D721Med (cell line): ENCODE data around the gene ABCA9.

Experiments used
- DNase-seq: peaks from one replicate; pipeline ENCODE4 v3.0.0; 2011; ENCODE audit warnings: low spot score; ENCODE audit not compliant: insufficient read length
- FAIRE-seq: peaks from 2 replicates; lab custom pipeline; 2011; peaks lifted over from hg19 to GRCh38; lab: Jason Lieb, UNC
- TF ChIP-seq, protein P1 (sequence below): IDR thresholded peaks from 2 replicates; pipeline ENCODE4 v1.5.1; 2012; ENCODE audit warnings: mild to moderate bottlenecking, control low read depth; ENCODE audit not compliant: insufficient read depth; ENCODE audit errors: missing control alignments

Gene ABCA9

DNA sequence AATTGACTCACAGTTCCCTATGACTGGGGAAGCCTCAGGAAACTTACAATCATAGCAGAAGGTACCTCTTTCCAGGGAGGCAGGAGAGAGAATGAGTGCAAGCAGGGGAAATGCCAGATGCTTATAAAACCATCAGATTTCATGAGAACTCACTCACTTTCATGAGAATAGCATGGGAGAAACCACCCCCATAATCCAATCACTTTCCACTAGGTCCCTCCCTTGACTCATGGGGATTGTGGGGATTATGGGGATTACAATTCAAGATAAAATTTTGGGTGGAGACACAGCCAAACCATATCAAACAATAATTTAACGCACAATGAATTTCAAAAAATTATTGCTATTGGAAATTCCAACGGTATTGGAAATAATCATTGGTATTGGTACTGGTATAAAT lies 15.1 kb downstream of the ABCA9 start:
- no peak for FAIRE-seq
- TF ChIP-seq, protein P1, sequence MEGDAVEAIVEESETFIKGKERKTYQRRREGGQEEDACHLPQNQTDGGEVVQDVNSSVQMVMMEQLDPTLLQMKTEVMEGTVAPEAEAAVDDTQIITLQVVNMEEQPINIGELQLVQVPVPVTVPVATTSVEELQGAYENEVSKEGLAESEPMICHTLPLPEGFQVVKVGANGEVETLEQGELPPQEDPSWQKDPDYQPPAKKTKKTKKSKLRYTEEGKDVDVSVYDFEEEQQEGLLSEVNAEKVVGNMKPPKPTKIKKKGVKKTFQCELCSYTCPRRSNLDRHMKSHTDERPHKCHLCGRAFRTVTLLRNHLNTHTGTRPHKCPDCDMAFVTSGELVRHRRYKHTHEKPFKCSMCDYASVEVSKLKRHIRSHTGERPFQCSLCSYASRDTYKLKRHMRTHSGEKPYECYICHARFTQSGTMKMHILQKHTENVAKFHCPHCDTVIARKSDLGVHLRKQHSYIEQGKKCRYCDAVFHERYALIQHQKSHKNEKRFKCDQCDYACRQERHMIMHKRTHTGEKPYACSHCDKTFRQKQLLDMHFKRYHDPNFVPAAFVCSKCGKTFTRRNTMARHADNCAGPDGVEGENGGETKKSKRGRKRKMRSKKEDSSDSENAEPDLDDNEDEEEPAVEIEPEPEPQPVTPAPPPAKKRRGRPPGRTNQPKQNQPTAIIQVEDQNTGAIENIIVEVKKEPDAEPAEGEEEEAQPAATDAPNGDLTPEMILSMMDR: no peak
- DNase-seq: no peak

DNA sequence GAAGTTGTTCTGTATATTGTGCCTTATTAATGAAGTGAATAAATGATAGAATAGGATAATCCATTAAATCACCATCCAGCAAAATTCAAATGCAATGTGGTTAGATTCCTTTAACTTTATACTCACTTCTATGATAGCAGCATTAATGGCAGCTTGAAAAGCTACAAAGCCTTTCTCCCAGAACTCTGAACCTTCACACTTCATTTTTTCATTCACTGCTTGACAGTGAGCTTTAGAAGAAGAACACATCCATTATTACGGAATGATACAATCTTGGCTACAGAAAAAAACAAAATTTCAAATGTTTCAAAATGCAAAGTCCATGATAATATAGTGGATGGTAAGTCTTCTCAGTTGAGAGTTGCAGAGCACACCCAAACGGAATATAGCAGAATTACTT lies 16.4 kb downstream of the ABCA9 start:
- TF ChIP-seq, protein P1: no peak
- DNase-seq (no peak), FAIRE-seq (no peak)

DNA sequence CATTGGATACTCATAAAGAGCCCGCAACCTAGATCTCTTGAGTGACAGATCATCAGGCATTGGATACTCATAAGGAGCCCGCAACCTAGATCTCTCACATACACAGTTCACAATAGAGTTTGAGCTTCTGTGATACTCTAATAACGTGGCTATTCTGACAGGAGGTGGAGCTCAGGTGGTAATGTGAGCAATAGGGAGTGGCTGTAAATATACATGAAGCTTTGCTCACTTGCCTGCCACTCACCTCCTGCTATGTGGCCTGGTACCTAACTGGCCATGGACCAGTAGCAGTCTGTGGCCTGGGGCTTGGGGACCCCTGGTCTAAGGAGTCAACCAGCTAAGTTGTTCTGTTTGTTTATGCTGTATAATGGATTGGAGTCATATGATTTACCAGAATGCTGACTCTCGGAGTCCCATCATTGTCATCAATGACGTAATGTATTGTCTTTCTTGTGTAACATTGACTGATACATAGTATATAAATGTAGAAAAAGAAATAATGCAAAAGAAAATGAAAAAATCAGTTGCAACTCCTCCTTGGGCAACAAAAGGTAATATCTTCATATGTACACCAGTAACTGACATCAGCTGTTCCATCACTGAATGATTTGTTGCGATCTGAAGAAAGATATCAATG lies 17.5 kb downstream of the ABCA9 start:
- TF ChIP-seq, protein P1: no peak
- DNase-seq: no peak
- FAIRE-seq: no peak

DNA sequence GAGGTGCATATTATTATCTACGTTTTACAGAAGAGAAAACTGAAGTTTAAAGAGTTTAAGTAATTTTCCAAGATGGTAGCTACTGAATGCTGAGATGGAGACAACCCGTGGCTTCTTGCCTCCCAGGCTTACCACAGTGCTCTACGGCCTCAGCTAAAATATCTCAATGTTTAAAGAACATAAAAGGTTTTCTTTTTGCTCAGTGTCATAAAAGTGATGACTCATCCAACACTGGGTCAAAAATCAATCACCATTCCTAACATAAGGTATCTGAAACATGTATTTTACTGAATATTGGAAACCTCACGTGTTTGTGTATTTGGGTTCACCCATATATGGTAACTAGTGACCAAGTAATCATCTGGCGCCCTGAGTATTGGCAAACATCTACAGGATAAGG lies 18.4 kb downstream of the ABCA9 start:
- no peak for DNase-seq
- FAIRE-seq: no peak
- TF ChIP-seq, protein P1: no peak

DNA sequence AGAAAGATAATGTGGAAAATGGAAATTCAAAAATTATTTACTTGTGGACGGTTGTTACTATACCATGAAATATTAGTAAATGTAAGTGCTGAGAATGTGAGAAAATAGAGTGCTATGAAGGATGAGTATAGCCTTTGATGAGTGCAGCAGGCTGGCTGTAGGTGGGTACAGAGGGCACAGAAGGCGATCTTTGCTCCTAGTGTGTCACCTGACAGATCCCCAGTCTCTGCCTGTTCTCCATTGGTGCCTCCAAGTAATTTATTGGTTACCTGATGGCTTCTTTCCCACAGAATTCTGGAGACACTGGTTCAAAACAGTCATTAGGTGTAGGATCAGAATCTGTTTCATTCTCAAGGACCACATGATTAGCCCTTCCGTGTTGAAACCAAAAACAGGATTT lies 28.9 kb downstream of the ABCA9 start:
- DNase-seq (no peak), FAIRE-seq (no peak)
- TF ChIP-seq, protein P1: no peak

DNA sequence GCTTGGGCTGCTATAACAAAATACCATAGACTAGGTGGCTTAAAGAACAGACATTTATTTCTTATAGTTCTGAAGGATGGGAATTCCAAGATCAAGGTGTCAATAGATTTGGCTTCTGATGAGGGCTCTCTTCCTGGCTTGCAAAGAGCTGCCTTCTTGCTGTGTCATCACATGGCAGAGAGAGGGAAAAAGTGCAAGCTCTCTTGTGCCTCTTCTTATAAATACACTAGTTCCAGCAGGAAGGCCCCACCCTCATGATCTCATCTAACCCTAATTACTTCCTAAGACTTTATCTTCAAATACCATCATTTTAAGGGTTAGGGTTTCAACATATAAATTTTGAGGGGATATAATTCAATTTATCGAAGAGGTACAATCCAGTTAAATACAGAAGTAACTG lies 30.6 kb downstream of the ABCA9 start:
- FAIRE-seq: no peak
- TF ChIP-seq, protein P1: no peak
- DNase-seq: no peak

DNA sequence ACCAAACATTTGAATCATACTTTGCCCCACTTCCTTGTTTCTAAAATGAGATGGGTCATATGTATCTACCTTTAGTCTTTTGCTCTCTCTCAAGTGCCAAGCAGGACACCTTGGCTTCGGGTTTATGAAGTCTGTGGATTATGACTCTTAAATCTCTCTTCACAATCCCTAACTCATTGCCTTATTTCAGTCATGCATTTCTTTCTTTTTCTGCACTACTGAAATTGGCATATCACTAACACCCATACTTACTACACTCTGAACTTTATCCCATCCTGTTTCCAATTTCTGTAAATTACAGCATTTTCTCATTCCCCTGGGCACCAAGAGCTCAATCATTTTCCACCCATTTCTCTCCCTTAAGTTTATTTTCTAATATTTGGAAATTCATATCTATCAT lies 42.0 kb downstream of the ABCA9 start:
- TF ChIP-seq, protein P1: no peak
- DNase-seq (no peak), FAIRE-seq (no peak)
